HL-60 (cell line): ENCODE measurements around the gene SLC27A1.

ENCODE experiments used
- GABPA ChIP-seq: IDR thresholded peaks from 2 replicates; pipeline ENCODE4 v1.6.1; 2012; ENCODE audit warnings: low read depth
- POLR2AphosphoS5 ChIP-seq: IDR thresholded peaks from 2 replicates; pipeline ENCODE4 v1.6.1; 2012; ENCODE audit warnings: low read depth
- TF ChIP-seq, protein P1 (sequence below): IDR thresholded peaks from one replicate; pipeline ENCODE4 v1.5.1; 2011; ENCODE audit warnings: low read length, control low read depth, inconsistent platforms; ENCODE audit not compliant: insufficient read depth

DNA sequence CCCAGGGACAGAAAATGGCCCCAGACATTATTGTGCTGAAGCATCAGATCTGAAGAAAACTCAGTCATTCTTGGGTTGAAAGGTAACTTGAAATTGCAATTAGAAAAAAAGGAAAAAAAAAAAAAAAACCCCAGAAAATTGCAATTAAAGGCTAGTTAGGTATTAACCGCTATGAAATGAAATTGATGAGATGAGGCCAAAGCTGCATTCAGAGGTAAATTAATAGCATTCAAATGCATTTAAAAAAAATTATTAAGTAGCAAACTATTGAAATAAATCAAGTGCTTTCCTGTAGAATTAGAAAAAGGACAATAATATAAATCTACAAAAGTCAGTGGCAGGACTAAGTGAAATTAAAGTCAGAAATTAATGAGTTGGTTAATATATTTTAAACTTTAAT, 47.6 kb downstream of the SLC27A1 start:
- TF ChIP-seq GABPA (no peak), POLR2AphosphoS5 (no peak)
- TF ChIP-seq, protein P1, sequence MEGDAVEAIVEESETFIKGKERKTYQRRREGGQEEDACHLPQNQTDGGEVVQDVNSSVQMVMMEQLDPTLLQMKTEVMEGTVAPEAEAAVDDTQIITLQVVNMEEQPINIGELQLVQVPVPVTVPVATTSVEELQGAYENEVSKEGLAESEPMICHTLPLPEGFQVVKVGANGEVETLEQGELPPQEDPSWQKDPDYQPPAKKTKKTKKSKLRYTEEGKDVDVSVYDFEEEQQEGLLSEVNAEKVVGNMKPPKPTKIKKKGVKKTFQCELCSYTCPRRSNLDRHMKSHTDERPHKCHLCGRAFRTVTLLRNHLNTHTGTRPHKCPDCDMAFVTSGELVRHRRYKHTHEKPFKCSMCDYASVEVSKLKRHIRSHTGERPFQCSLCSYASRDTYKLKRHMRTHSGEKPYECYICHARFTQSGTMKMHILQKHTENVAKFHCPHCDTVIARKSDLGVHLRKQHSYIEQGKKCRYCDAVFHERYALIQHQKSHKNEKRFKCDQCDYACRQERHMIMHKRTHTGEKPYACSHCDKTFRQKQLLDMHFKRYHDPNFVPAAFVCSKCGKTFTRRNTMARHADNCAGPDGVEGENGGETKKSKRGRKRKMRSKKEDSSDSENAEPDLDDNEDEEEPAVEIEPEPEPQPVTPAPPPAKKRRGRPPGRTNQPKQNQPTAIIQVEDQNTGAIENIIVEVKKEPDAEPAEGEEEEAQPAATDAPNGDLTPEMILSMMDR = no peak
